A673 (cell line): ENCODE data around the gene COL4A1.

ENCODE experiments used
- CTCF ChIP-seq: fragments of 300-800, 200-600 bp; sonication (generic); conservative IDR thresholded peaks from 2 replicates; pipeline ENCODE4 v1.5.1; 2017; ENCODE audit warnings: low read depth, mild to moderate bottlenecking, antibody characterized with exemption, low read length, moderate library complexity, mixed read lengths
- EZH2 ChIP-seq: fragments of 200-600 bp; sonication (generic); IDR thresholded peaks from 2 replicates; pipeline ENCODE4 v1.6.1; 2017; ENCODE audit warnings: borderline replicate concordance, low read depth, mild to moderate bottlenecking, mixed read lengths, antibody characterized with exemption, low read length; ENCODE audit not compliant: poor library complexity, severe bottlenecking

- no peak for TF ChIP-seq CTCF
- no peak for TF ChIP-seq EZH2
These were observed 13.0 kb upstream of the COL4A1 start for GRCh38 chr13:110319774-110320509.
